HepG2 (cell line): ENCODE measurements around the gene S100A8. TPM values are rescaled to one million over a fixed set of nuclear protein-coding genes. Genes with fewer than 3 reads are reported as not detected.

Source experiments
- ATF2 ChIP-seq: sonication (generic); formaldehyde crosslinking; IDR thresholded peaks from 2 replicates; pipeline ENCODE4 v1.4.0; 2020; ENCODE audit warnings: missing genetic modification reagents
- BHLHE40 ChIP-seq: IDR thresholded peaks from 2 replicates; pipeline ENCODE4 v1.6.1; 2011; ENCODE audit warnings: low read length, improper control_type of control experiment
- E2F1 ChIP-seq: sonication (generic); formaldehyde crosslinking; IDR thresholded peaks from 2 replicates; pipeline ENCODE4 v1.5.0; 2020; ENCODE audit warnings: missing genetic modification reagents
- FOXP1 ChIP-seq, 2 experiments: fragments of 450-650 bp in 1 of 2; IDR thresholded peaks; 2 replicates each; pipeline ENCODE4 v1.6.1; 2017 to 2018; ENCODE audit warnings: antibody characterized with exemption in 1 of 2
- GATAD2A ChIP-seq: IDR thresholded peaks from 2 replicates; pipeline ENCODE4 v1.6.1; 2016
- KLF6 ChIP-seq: IDR thresholded peaks from 2 replicates; pipeline ENCODE4 v1.8.0; 2016; ENCODE audit warnings: missing biosample characterization, missing genetic modification reagents
- MATR3 ChIP-seq: sonication (generic); formaldehyde crosslinking; IDR thresholded peaks from 2 replicates; pipeline ENCODE4 v1.4.0; 2020; ENCODE audit warnings: missing genetic modification reagents
- PAF1 ChIP-seq: IDR thresholded peaks from 2 replicates; pipeline ENCODE4 v1.6.1; 2016; ENCODE audit warnings: missing genetic modification reagents, missing compliant biosample characterization
- PRDM4 ChIP-seq: sonication (generic); formaldehyde crosslinking; IDR thresholded peaks from 2 replicates; pipeline ENCODE4 v1.9.0; 2021; ENCODE audit warnings: missing genetic modification reagents, borderline replicate concordance
- PRPF4 ChIP-seq: fragments of 200-400 bp; formaldehyde crosslinking; IDR thresholded peaks from 2 replicates; pipeline ENCODE4 v1.6.1; 2016; ENCODE audit warnings: low read length, low read depth; ENCODE audit not compliant: poor library complexity, severe bottlenecking
- RBFOX2 ChIP-seq: fragments of 200-400 bp; formaldehyde crosslinking; IDR thresholded peaks from 2 replicates; pipeline ENCODE4 v1.6.1; 2017; ENCODE audit warnings: low read depth, mild to moderate bottlenecking, low read length
- TARDBP ChIP-seq: sonication (generic); formaldehyde crosslinking; IDR thresholded peaks from 2 replicates; pipeline ENCODE4 v1.8.0; 2022; ENCODE audit warnings: mild to moderate bottlenecking, missing genetic modification reagents
- ZBTB42 ChIP-seq: sonication (generic); formaldehyde crosslinking; IDR thresholded peaks from 2 replicates; pipeline ENCODE4 v1.5.0; 2020; ENCODE audit warnings: mild to moderate bottlenecking, missing genetic modification reagents
- ZKSCAN5 ChIP-seq: sonication (generic); formaldehyde crosslinking; IDR thresholded peaks from 2 replicates; pipeline ENCODE4 v1.5.1; 2020; ENCODE audit warnings: mild to moderate bottlenecking, missing genetic modification reagents
- ZNF121 ChIP-seq: sonication (generic); formaldehyde crosslinking; IDR thresholded peaks from 2 replicates; pipeline ENCODE4 v1.5.0; 2020; ENCODE audit warnings: mild to moderate bottlenecking, missing genetic modification reagents
- ZNF205 ChIP-seq: IDR thresholded peaks from 2 replicates; pipeline ENCODE4 v1.6.1; 2018; ENCODE audit warnings: missing biosample characterization, missing genetic modification reagents
- ZNF251 ChIP-seq: sonication (generic); formaldehyde crosslinking; IDR thresholded peaks from 2 replicates; pipeline ENCODE4 v1.9.0; 2021; ENCODE audit warnings: mild to moderate bottlenecking, missing genetic modification reagents
- ZNF460 ChIP-seq: sonication (generic); formaldehyde crosslinking; IDR thresholded peaks from 2 replicates; pipeline ENCODE4 v1.5.1; 2020; ENCODE audit warnings: missing genetic modification reagents, mild to moderate bottlenecking, borderline replicate concordance
- ZNF546 ChIP-seq: sonication (generic); formaldehyde crosslinking; conservative IDR thresholded peaks from 2 replicates; pipeline ENCODE4 v1.8.1; 2023; ENCODE audit warnings: mild to moderate bottlenecking, missing genetic modification reagents
- ZNF556 ChIP-seq: sonication (generic); formaldehyde crosslinking; IDR thresholded peaks from 2 replicates; pipeline ENCODE4 v1.4.0; 2020; ENCODE audit warnings: mild to moderate bottlenecking, missing genetic modification reagents, borderline replicate concordance
- ZNF616 ChIP-seq: sonication (generic); formaldehyde crosslinking; IDR thresholded peaks from 2 replicates; pipeline ENCODE4 v1.5.0; 2020; ENCODE audit warnings: low read depth, mild to moderate bottlenecking, missing genetic modification reagents
- ZNF639 ChIP-seq: conservative IDR thresholded peaks from 2 replicates; pipeline ENCODE4 v1.6.1; 2018; ENCODE audit warnings: missing genetic modification reagents
- ZNF768 ChIP-seq: sonication (generic); formaldehyde crosslinking; IDR thresholded peaks from 2 replicates; pipeline ENCODE4 v1.4.0; 2020; ENCODE audit warnings: missing genetic modification reagents
- ZNF773 ChIP-seq: sonication (generic); formaldehyde crosslinking; IDR thresholded peaks from 2 replicates; pipeline ENCODE4 v1.4.0; 2020; ENCODE audit warnings: missing genetic modification reagents, borderline replicate concordance
- ZNF782 ChIP-seq: sonication (generic); formaldehyde crosslinking; IDR thresholded peaks from 2 replicates; pipeline ENCODE4 v1.4.0; 2020; ENCODE audit warnings: missing genetic modification reagents, mild to moderate bottlenecking, borderline replicate concordance
- ZZZ3 ChIP-seq: sonication (generic); formaldehyde crosslinking; IDR thresholded peaks from 2 replicates; pipeline ENCODE4 v1.4.0; 2020; ENCODE audit warnings: missing genetic modification reagents, mild to moderate bottlenecking, borderline replicate concordance
- polyA plus RNA-seq, 8 experiments: library from polyadenylated mRNA; depleted of rRNA in 3 of 8; stranded (reverse) in 7 of 8; unstranded in 1 of 8; fragments of >200 nt; fragmentation: Illumina TruSeq in 4 of 8; extraction: Trizol in 4 of 8; gene quantifications; 2 replicates each; pipeline versions ENCODE4 v1.2.1 to v1.2.3, GENCODE V29; 2011 to 2016; ENCODE audit warnings: low read depth in 4 of 8, missing spikeins in 1 of 8, mixed read lengths in 1 of 8; ENCODE audit not compliant: insufficient read depth in 1 of 8
- total RNA-seq, 5 experiments: library from RNA; depleted of rRNA; stranded (reverse); fragments of >200 nt; fragmentation: Illumina TruSeq; extraction: Trizol; gene quantifications; 2 replicates each; pipeline ENCODE4 v1.2.3, GENCODE V29; 2016; ENCODE audit warnings: low read depth in 1 of 5

Gene S100A8
- total and polyA plus RNA-seq, 2 of the 13 experiments (the other 11 are each of a cell fraction or from before 2014, with no cell fraction given): not detected

GRCh38 chr1:153422450-153423068 is 31.7 kb upstream of the S100A8 start (continued):
- TF ChIP-seq E2F1 (CRISPR knock-in tag) (no peak; the same call in 1 of the 2 replicates), TARDBP (CRISPR knock-in tag) (no peak), ZZZ3 (CRISPR knock-in tag) (no peak), PRPF4 (no peak), ZBTB42 (CRISPR knock-in tag) (no peak), ZNF546 (CRISPR knock-in tag) (no peak), ZNF460 (CRISPR knock-in tag) (no peak), FOXP1 (IDR thresholded peaks at IDR 0.05) (no peak), FOXP1 (CRISPR knock-in tag; IDR thresholded peaks at IDR 0.05) (no peak), MATR3 (CRISPR knock-in tag) (no peak), ZNF782 (no peak), ZNF768 (CRISPR knock-in tag) (no peak), ZKSCAN5 (no peak), BHLHE40 (no peak), ZNF616 (no peak), KLF6 (CRISPR knock-in tag) (peak; percentile 94; the same call in 1 of the 2 replicates), ZNF251 (CRISPR knock-in tag) (no peak), ZNF556 (no peak), GATAD2A (CRISPR knock-in tag) (no peak), ZNF121 (CRISPR knock-in tag) (no peak), PRDM4 (CRISPR knock-in tag) (no peak), ZNF639 (CRISPR knock-in tag) (0 out of 2 replicates have a peak, but pooled peaks have one; percentile 38), ATF2 (CRISPR knock-in tag) (peak; percentile 76; the same call in 1 of the 2 replicates), RBFOX2 (no peak), ZNF205 (CRISPR knock-in tag) (0 out of 2 replicates have a peak, but pooled peaks have one; percentile 31), ZNF773 (CRISPR knock-in tag) (no peak), PAF1 (no peak)
